Skeletal muscle satellite cell (primary cell): ENCODE measurements around the gene MICAL3.

Source experiments
- H3K27me3 ChIP-seq: 2 replicates; pipeline ENCODE4 v1.7.0; 2013; ENCODE audit warnings: low read length; ENCODE audit not compliant: control insufficient read depth, insufficient read depth
- H3K36me3 ChIP-seq: 2 replicates; pipeline ENCODE4 v1.7.0; 2013; ENCODE audit warnings: mild to moderate bottlenecking, control low read depth, low read length; ENCODE audit not compliant: insufficient read depth
- H3K4me1 ChIP-seq: 2 replicates; pipeline ENCODE4 v1.7.0; 2013; ENCODE audit warnings: low read length; ENCODE audit not compliant: control insufficient read depth, insufficient read depth
- H3K4me2 ChIP-seq: 2 replicates; pipeline ENCODE4 v1.7.0; 2013; ENCODE audit warnings: mild to moderate bottlenecking, low read length
- H3K4me3 ChIP-seq: 2 replicates; pipeline ENCODE4 v1.7.0; 2013; ENCODE audit warnings: low read length
- H3K9ac ChIP-seq: 2 replicates; pipeline ENCODE4 v1.7.0; 2013; ENCODE audit warnings: mild to moderate bottlenecking, low read depth, low read length, moderate library complexity
- H3K9me3 ChIP-seq: replicated peaks from 2 replicates; pipeline ENCODE4 v1.7.0; 2013; ENCODE audit warnings: mild to moderate bottlenecking, control low read depth, low read length

Gene MICAL3

DNA sequence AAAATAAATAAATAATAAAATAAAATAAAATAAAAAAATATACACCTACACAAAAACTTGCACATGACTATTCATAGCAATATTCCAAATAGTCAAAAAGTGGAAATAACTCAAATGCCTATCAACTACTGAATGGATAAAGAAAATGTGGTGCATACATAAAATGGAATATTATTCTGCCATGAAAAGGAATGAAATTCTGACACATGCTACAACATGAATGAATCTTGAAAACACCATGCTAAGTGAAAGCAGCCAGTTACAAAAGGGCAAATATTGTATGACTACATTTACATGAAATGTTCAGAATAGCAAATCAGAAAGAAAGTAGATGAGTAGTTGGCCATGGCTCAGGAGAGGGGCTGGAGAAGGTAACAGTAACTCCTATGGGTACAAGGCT, 46.3 kb downstream of the MICAL3 start:
- Histone ChIP-seq H3K27me3 (no peaks in the 10 kb centered on the region), H3K9me3 (no peaks in the 10 kb centered on the region), H3K4me1 (peaks cover 19% of the 10 kb centered on the region), H3K4me3 (no peak overlapping the region), H3K9ac (no peak overlapping the region), H3K4me2 (no peak overlapping the region), H3K36me3 (no peaks in the 10 kb centered on the region)

DNA sequence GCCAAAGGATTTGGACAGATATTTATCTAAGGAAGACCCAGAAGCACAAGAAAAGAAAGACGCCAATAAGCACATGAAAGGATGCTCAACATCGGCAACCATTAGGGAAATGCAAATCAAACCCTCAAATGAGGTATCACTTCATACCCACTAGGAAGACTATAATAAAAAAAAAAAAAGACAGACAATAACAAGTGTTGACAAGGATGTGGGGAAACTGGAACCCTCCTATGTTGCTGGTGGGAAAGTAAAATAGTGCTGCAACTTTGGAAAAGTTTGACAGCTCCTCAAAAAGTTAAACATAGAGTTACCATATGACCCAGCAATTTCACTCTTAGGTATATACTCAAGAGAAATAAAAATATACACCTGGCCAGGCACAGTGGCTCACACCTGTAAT, 47.0 kb downstream of the MICAL3 start:
- H3K27me3 ChIP-seq: no peaks in the 10 kb centered on the region
- no peak overlapping the region for H3K4me3 ChIP-seq
- H3K36me3 ChIP-seq: no peaks in the 10 kb centered on the region
- H3K4me1 ChIP-seq: peaks cover 25% of the 10 kb centered on the region
- H3K9ac ChIP-seq: no peak overlapping the region
- H3K4me2 ChIP-seq: no peak overlapping the region
- no peaks in the 10 kb centered on the region for H3K9me3 ChIP-seq

GRCh38 chr22:17976121-17976520, 48.2 kb downstream of the MICAL3 start:
- Histone ChIP-seq H3K4me2 (no peak overlapping the region), H3K9ac (no peak overlapping the region), H3K9me3 (no peaks in the 10 kb centered on the region), H3K4me1 (peaks cover 35% of the 10 kb centered on the region), H3K36me3 (no peaks in the 10 kb centered on the region), H3K4me3 (no peak overlapping the region), H3K27me3 (no peaks in the 10 kb centered on the region)

DNA sequence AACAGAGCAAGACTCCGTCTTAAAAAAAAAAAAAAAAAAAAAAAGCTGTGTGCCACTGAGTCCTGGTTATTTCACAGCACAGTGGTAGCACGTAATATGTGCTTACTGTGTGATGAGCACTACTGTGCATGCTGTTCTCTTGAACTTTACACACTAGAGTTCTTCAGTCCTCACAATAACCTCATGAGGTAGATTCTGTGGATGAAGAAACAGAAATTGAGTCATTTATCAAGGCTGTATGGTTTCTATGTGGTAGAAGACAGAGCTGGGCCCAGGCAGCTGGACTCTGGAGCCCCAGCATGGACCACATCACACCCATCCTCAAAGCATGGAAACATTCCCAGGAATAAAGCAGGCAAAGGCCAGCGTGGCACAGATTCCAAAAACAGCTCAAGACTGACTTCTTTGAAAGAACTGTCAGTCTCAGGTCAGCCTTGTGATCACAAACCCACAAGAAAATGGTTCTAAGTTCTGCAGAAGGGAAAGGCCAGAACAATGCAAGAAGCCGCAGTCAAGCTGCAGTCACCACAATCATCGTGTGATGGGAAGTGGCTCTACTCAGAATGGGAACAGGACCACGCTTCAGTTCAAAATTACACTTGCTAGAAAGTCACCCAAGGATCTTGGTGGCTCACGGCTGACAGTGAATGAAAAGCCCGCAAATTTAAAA, 49.5 kb downstream of the MICAL3 start:
- H3K9ac ChIP-seq: no peak overlapping the region
- no peaks in the 10 kb centered on the region for H3K9me3 ChIP-seq
- peaks cover 34% of the 10 kb centered on the region for H3K4me1 ChIP-seq
- no peak overlapping the region for H3K4me3 ChIP-seq
- no peak overlapping the region for H3K4me2 ChIP-seq
- no peaks in the 10 kb centered on the region for H3K36me3 ChIP-seq
- H3K27me3 ChIP-seq: no peaks in the 10 kb centered on the region

DNA sequence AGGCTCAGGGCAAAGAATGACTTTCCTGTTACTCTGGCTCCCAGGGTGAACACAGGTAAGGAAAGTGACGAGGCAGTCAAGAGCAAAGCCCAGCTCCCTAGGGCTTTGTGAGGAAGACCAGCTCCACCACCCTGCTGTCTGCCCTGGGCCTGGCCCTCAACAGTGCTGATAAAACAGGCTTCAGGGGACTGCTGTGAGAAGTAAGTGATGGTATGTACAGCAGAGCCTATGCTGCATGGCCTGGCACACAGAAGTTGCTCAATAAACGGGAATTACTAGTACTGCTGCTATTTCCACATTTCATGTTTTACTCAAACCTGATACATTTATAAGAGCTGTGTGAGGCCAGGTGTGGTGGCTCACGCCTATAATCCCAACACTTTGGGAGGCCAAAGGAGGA, 50.3 kb downstream of the MICAL3 start:
- Histone ChIP-seq H3K27me3 (no peaks in the 10 kb centered on the region), H3K4me1 (peaks cover 39% of the 10 kb centered on the region), H3K9me3 (no peaks in the 10 kb centered on the region)

GRCh38 chr22:17973217-17973616, 51.1 kb downstream of the MICAL3 start:
- Histone ChIP-seq H3K9ac (no peak overlapping the region), H3K4me1 (peaks cover 39% of the 10 kb centered on the region), H3K27me3 (no peaks in the 10 kb centered on the region)

More for the DNA sequence above, 50.3 kb downstream of the MICAL3 start:
- H3K4me2 ChIP-seq: no peak overlapping the region
- H3K36me3 ChIP-seq: no peaks in the 10 kb centered on the region
- H3K9ac ChIP-seq: no peak overlapping the region
- no peak overlapping the region for H3K4me3 ChIP-seq

GRCh38 chr22:17972385-17973191, 51.8 kb downstream of the MICAL3 start:
- peak overlapping the region; percentile 74 for H3K4me2 ChIP-seq
- H3K4me1 ChIP-seq: peaks cover 39% of the 10 kb centered on the region
- H3K27me3 ChIP-seq: no peaks in the 10 kb centered on the region
- H3K9ac ChIP-seq: peak overlapping the region; percentile 67
- H3K36me3 ChIP-seq: no peaks in the 10 kb centered on the region
- peak overlapping the region; percentile 59 for H3K4me3 ChIP-seq
- no peaks in the 10 kb centered on the region for H3K9me3 ChIP-seq

More at GRCh38 chr22:17973217-17973616, 51.1 kb downstream of the MICAL3 start:
- Histone ChIP-seq H3K36me3 (no peaks in the 10 kb centered on the region), H3K4me3 (no peak overlapping the region), H3K4me2 (peak overlapping the region; percentile 74), H3K9me3 (no peaks in the 10 kb centered on the region)

DNA sequence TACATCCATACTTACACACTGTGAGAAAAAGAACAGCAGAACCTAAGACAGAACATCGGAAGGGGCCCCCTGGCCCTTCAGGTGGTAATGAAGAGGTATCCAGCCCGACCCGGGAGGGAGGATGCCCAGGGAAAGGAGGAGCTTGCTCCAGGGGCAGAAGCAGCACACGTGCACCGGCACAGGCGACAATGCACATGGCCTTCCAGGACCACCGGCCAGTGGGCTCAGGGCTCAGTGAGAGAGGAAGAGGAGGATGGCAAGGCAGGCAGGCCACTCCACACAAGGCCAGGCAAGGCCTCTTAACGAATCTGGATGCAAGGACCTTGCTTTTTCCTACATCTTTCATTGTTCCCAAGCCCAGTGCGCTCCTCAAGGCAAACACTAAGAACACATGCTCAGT, 52.6 kb downstream of the MICAL3 start:
- Histone ChIP-seq H3K36me3 (no peaks in the 10 kb centered on the region), H3K9me3 (no peaks in the 10 kb centered on the region), H3K4me1 (peaks cover 39% of the 10 kb centered on the region), H3K9ac (no peak overlapping the region), H3K4me3 (no peak overlapping the region), H3K27me3 (no peaks in the 10 kb centered on the region), H3K4me2 (no peak overlapping the region)

DNA sequence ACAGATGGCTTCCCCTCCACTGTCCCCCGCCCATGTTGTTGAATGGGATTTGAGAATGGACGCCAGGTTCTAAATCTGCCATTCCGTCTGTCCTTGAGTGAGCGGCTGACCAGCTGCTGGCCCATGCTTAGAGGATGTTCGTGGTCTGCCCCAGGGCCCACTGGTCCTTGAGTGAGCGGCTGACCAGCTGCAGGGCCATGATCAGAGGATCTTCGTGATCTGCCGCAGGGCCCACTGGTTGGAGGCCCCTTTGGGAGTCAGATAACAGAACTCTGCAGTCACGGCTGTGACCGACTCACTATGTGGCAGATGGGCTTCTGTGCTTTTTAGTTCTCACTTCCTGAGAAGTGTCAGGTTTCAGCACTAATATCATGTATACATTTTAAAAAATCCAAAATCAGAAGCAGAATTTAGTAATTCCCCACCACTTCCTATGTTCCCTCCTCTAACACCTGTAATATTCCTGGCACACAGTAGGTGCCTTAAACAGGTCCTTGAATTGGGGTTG, 54.1 kb downstream of the MICAL3 start:
- no peaks in the 10 kb centered on the region for H3K9me3 ChIP-seq
- H3K4me2 ChIP-seq: peak overlapping the region; percentile 44
- H3K4me1 ChIP-seq: peaks cover 39% of the 10 kb centered on the region
- no peaks in the 10 kb centered on the region for H3K36me3 ChIP-seq
- H3K4me3 ChIP-seq: peak overlapping the region; percentile 20
- peak overlapping the region; percentile 54 for H3K9ac ChIP-seq
- H3K27me3 ChIP-seq: no peaks in the 10 kb centered on the region

- peak overlapping the region; percentile 20 for H3K4me3 ChIP-seq
- peaks cover 39% of the 10 kb centered on the region for H3K4me1 ChIP-seq
- H3K4me2 ChIP-seq: peak overlapping the region; percentile 44
- H3K27me3 ChIP-seq: no peaks in the 10 kb centered on the region
- H3K9me3 ChIP-seq: no peaks in the 10 kb centered on the region
- peak overlapping the region; percentile 71 for H3K9ac ChIP-seq
- H3K36me3 ChIP-seq: no peaks in the 10 kb centered on the region
Observed at GRCh38 chr22:17969701-17970113, 54.7 kb downstream of the MICAL3 start.

GRCh38 chr22:17968126-17968525, 56.2 kb downstream of the MICAL3 start:
- Histone ChIP-seq H3K27me3 (no peaks in the 10 kb centered on the region), H3K36me3 (no peaks in the 10 kb centered on the region), H3K4me3 (no peak overlapping the region), H3K4me1 (peaks cover 34% of the 10 kb centered on the region), H3K9ac (no peak overlapping the region), H3K9me3 (no peaks in the 10 kb centered on the region), H3K4me2 (no peak overlapping the region)
